ENCODE data around the gene SWT1. TPM values are rescaled to one million over a fixed set of nuclear protein-coding genes. Genes with fewer than 3 reads are reported as not detected.

The SWT1 gene
- total RNA-seq, 1 experiment from 2014 or later = 2.7 TPM

DNA sequence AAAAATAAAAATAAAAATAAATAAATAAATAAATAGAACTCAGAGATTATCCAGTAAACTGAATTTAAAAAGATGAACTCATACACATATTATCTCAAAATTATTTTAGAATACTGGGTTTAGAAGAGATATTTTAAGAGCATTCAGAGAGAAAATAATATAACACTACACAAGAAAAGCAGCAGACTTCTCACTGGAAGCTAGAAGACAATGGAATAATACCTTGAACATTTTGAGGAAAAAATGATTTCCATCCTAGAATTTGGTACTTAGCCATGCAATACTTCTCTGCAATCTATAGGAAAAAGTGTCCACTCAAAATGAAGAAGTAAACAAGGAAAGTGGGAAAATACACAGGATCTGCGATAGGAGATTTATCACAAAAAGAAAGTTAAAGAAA is 24.4 kb upstream of the SWT1 start:
- Histone ChIP-seq H3K27me3 (replicated peaks; ENCODE audit: control insufficient read depth, insufficient read depth, low read length) (no peaks in the 10 kb centered on the region), H3K36me3 (ENCODE audit: control insufficient read depth, insufficient read depth, low read length) (no peaks in the 10 kb centered on the region), H3K4me3 (ENCODE audit: low read depth, low read length) (no peak overlapping the region), H3K9me3 (no peaks in the 10 kb centered on the region), H3K4me1 (no peaks in the 10 kb centered on the region)
- peaks cover 36% of the 10 kb centered on the region for H3K36me3 Mint-ChIP-seq (ENCODE audit: insufficient read depth, unreplicated experiment)
- H3K27me3 Mint-ChIP-seq (ENCODE audit: insufficient read depth, unreplicated experiment) = no peaks in the 10 kb centered on the region
- H3K4me1 Mint-ChIP-seq (ENCODE audit: low read depth, unreplicated experiment) = no peaks in the 10 kb centered on the region
- ChIA-PET POLR2A (no interaction called here), CTCF (no interaction called here)
- BruUV-seq (replicated peaks) = no TSS peak
- H3K9me3 Mint-ChIP-seq (ENCODE audit: unreplicated experiment) = peaks cover 14% of the 10 kb centered on the region
- intact Hi-C loops (cut with micrococcal nuclease; ENCODE audit: unreplicated experiment) = no loop called here
- DNase-seq = no peak
- no peak overlapping the region for H3K27ac Mint-ChIP-seq (ENCODE audit: unreplicated experiment)
- TF ChIP-seq, protein P1, sequence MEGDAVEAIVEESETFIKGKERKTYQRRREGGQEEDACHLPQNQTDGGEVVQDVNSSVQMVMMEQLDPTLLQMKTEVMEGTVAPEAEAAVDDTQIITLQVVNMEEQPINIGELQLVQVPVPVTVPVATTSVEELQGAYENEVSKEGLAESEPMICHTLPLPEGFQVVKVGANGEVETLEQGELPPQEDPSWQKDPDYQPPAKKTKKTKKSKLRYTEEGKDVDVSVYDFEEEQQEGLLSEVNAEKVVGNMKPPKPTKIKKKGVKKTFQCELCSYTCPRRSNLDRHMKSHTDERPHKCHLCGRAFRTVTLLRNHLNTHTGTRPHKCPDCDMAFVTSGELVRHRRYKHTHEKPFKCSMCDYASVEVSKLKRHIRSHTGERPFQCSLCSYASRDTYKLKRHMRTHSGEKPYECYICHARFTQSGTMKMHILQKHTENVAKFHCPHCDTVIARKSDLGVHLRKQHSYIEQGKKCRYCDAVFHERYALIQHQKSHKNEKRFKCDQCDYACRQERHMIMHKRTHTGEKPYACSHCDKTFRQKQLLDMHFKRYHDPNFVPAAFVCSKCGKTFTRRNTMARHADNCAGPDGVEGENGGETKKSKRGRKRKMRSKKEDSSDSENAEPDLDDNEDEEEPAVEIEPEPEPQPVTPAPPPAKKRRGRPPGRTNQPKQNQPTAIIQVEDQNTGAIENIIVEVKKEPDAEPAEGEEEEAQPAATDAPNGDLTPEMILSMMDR (IDR thresholded peaks at IDR 0.05; ENCODE audit: insufficient read depth in 1 of 2, low read depth in 1 of 2, low read length in 1 of 2, severe bottlenecking in 1 of 2, unreplicated experiment in 1 of 2) = no peak
- H3K4me3 Mint-ChIP-seq (ENCODE audit: unreplicated experiment) = no peak overlapping the region

DNA sequence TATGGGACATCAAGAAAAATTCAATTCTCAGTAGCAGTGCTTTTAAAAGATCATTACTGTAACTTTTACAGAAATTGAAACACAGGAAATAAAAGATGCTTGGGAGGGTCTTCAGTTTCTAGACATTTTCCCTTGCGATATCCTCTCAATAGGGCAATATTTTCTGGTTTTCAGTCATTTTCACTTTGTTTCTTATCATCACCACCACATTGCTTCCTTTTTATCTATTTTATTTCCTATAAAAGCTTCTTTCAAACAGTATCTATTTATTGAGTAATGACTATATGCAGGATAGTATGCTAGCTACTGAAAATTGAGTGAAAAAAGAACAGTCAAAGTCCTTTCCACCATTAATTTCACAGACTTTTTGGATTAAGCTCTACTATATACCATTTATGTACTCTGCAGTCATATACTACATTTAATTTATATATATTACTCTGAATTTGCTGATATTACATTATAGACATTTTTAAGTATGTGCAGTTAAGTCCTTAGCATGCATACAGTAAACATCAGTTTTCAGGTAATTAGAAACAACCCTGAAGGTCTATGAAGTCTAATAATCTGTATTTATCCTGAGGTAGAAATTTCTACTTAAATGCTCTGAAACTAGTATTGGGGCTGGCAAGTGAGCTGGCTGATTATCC is 18.9 kb upstream of the SWT1 start:
- Histone ChIP-seq H3K27me3 (replicated peaks; ENCODE audit: control insufficient read depth, insufficient read depth, low read length) (no peaks in the 10 kb centered on the region), H3K36me3 (ENCODE audit: control insufficient read depth, insufficient read depth, low read length) (no peaks in the 10 kb centered on the region; the same call in 1 of the 2 replicates), H3K4me1 (no peaks in the 10 kb centered on the region), H3K4me3 (ENCODE audit: low read depth, low read length) (no peak overlapping the region), H3K9me3 (no peaks in the 10 kb centered on the region)
- ChIA-PET CTCF (no interaction called here), POLR2A (no interaction called here)
- DNase-seq = no peak
- peaks cover 9% of the 10 kb centered on the region for H3K9me3 Mint-ChIP-seq (ENCODE audit: unreplicated experiment)
- no peaks in the 10 kb centered on the region for H3K27me3 Mint-ChIP-seq (ENCODE audit: insufficient read depth, unreplicated experiment)
- intact Hi-C loops (cut with micrococcal nuclease; ENCODE audit: unreplicated experiment) = no loop called here
- TF ChIP-seq, protein P1 (IDR thresholded peaks at IDR 0.05; ENCODE audit: insufficient read depth in 1 of 2, low read depth in 1 of 2, low read length in 1 of 2, severe bottlenecking in 1 of 2, unreplicated experiment in 1 of 2) = no peak
- no peak overlapping the region for H3K4me3 Mint-ChIP-seq (ENCODE audit: unreplicated experiment)
- no TSS peak for BruUV-seq (replicated peaks)
- H3K4me1 Mint-ChIP-seq (ENCODE audit: low read depth, unreplicated experiment) = no peaks in the 10 kb centered on the region
- peaks cover 25% of the 10 kb centered on the region for H3K36me3 Mint-ChIP-seq (ENCODE audit: insufficient read depth, unreplicated experiment)
- H3K27ac Mint-ChIP-seq (ENCODE audit: unreplicated experiment) = no peak overlapping the region

DNA sequence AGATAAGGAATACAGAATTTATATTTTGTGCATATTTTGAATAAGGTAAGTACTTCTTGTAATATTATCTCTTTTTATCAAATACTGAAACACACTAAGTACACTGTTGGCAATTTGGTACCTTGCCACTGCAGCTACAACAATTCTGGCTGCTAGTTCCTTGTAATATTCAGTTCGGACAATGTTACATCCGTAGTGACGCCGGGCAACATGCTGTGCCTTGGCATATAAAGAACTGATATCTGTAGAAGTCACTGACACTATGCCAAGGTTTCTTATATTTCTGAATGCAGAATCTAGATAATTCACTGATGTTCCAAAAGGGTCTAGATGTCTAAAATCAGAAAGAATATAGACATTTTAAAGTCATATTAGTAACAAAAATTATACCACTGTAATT is 17.7 kb upstream of the SWT1 start:
- no TSS peak for BruUV-seq (replicated peaks)
- Histone ChIP-seq H3K36me3 (ENCODE audit: control insufficient read depth, insufficient read depth, low read length) (no peaks in the 10 kb centered on the region; the same call in 1 of the 2 replicates), H3K4me3 (ENCODE audit: low read depth, low read length) (no peak overlapping the region), H3K27me3 (replicated peaks; ENCODE audit: control insufficient read depth, insufficient read depth, low read length) (no peaks in the 10 kb centered on the region), H3K9me3 (no peaks in the 10 kb centered on the region), H3K4me1 (no peaks in the 10 kb centered on the region)
- Mint-ChIP-seq H3K9me3 (ENCODE audit: unreplicated experiment) (no peaks in the 10 kb centered on the region), H3K4me3 (ENCODE audit: unreplicated experiment) (no peak overlapping the region), H3K27ac (ENCODE audit: unreplicated experiment) (no peak overlapping the region), H3K27me3 (ENCODE audit: insufficient read depth, unreplicated experiment) (no peaks in the 10 kb centered on the region), H3K4me1 (ENCODE audit: low read depth, unreplicated experiment) (no peaks in the 10 kb centered on the region), H3K36me3 (ENCODE audit: insufficient read depth, unreplicated experiment) (peaks cover 24% of the 10 kb centered on the region)
- TF ChIP-seq, protein P1 (IDR thresholded peaks at IDR 0.05; ENCODE audit: insufficient read depth in 1 of 2, low read depth in 1 of 2, low read length in 1 of 2, severe bottlenecking in 1 of 2, unreplicated experiment in 1 of 2) = no peak
- intact Hi-C loops (cut with micrococcal nuclease; ENCODE audit: unreplicated experiment) = no loop called here
- no peak for DNase-seq
- ChIA-PET CTCF (no interaction called here), POLR2A (no interaction called here)

Data from Caco-2 (cell line).